ENCODE data around the gene HES5. TPM values are rescaled to one million over a fixed set of nuclear protein-coding genes. Genes with fewer than 3 reads are reported as not detected.

The HES5 gene
- total and polyA plus RNA-seq, 2 of the 13 experiments (the other 11 are each of a cell fraction or from before 2014, with no cell fraction given): not detected

DNA sequence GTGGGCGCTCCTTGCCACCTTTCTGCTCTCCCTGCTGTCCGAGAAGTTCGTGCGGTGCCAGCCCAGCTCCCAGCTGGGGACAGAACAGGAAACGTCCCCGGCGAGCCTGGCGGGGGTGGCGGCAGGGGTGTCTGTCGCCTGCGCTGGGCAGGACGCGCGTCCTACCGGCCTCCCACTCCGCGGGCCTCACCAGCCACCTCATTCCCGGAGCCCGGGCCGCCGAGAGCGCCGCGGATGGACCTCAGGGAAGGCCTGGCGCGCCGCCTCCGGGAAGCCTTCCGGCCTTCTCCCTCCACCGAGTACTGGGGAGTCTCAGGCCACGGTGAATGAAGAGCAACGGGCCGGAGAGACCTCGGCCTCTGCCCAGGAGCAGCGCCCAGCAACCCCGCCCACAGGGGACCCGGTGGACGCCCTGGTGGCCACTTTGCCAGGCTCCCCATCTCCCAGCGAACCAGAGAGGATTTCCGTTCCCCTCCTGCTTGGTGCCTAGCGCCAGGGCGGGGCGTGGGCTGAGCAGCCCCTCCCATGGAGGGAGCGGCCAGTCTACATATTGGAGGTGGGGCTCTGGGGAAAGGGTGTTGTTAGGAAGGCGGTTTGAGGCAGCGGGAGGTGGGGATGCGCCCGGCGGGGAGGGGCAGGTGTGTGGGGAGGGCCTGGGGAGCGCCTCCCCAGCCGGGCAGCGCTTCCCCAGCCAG, 16.6 kb upstream of the HES5 start (continued):
- TF ChIP-seq, protein P1, sequence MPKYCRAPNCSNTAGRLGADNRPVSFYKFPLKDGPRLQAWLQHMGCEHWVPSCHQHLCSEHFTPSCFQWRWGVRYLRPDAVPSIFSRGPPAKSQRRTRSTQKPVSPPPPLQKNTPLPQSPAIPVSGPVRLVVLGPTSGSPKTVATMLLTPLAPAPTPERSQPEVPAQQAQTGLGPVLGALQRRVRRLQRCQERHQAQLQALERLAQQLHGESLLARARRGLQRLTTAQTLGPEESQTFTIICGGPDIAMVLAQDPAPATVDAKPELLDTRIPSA (CRISPR knock-in tag; IDR thresholded peaks at IDR 0.05; ENCODE audit: borderline replicate concordance): no peak
- TF ChIP-seq ZNF550 (CRISPR knock-in tag; IDR thresholded peaks at IDR 0.05; ENCODE audit: borderline replicate concordance): no peak
- no peak for TF ChIP-seq SMYD3 (CRISPR knock-in tag; IDR thresholded peaks at IDR 0.05)
- no peak for TF ChIP-seq ZNF432 (CRISPR knock-in tag; IDR thresholded peaks at IDR 0.05; ENCODE audit: borderline replicate concordance)
- no peak for TF ChIP-seq ZNF747 (CRISPR knock-in tag; IDR thresholded peaks at IDR 0.05; ENCODE audit: borderline replicate concordance)
- no peak for TF ChIP-seq ZNF775 (CRISPR knock-in tag; IDR thresholded peaks at IDR 0.05; ENCODE audit: borderline replicate concordance)
- TF ChIP-seq ZSCAN22 (CRISPR knock-in tag; IDR thresholded peaks at IDR 0.05): no peak
- no peak for TF ChIP-seq SAFB2 (CRISPR knock-in tag; IDR thresholded peaks at IDR 0.05; ENCODE audit: borderline replicate concordance, low read depth)
- no peak for TF ChIP-seq ZSCAN30 (CRISPR knock-in tag; IDR thresholded peaks at IDR 0.05)
- TF ChIP-seq, protein P2, sequence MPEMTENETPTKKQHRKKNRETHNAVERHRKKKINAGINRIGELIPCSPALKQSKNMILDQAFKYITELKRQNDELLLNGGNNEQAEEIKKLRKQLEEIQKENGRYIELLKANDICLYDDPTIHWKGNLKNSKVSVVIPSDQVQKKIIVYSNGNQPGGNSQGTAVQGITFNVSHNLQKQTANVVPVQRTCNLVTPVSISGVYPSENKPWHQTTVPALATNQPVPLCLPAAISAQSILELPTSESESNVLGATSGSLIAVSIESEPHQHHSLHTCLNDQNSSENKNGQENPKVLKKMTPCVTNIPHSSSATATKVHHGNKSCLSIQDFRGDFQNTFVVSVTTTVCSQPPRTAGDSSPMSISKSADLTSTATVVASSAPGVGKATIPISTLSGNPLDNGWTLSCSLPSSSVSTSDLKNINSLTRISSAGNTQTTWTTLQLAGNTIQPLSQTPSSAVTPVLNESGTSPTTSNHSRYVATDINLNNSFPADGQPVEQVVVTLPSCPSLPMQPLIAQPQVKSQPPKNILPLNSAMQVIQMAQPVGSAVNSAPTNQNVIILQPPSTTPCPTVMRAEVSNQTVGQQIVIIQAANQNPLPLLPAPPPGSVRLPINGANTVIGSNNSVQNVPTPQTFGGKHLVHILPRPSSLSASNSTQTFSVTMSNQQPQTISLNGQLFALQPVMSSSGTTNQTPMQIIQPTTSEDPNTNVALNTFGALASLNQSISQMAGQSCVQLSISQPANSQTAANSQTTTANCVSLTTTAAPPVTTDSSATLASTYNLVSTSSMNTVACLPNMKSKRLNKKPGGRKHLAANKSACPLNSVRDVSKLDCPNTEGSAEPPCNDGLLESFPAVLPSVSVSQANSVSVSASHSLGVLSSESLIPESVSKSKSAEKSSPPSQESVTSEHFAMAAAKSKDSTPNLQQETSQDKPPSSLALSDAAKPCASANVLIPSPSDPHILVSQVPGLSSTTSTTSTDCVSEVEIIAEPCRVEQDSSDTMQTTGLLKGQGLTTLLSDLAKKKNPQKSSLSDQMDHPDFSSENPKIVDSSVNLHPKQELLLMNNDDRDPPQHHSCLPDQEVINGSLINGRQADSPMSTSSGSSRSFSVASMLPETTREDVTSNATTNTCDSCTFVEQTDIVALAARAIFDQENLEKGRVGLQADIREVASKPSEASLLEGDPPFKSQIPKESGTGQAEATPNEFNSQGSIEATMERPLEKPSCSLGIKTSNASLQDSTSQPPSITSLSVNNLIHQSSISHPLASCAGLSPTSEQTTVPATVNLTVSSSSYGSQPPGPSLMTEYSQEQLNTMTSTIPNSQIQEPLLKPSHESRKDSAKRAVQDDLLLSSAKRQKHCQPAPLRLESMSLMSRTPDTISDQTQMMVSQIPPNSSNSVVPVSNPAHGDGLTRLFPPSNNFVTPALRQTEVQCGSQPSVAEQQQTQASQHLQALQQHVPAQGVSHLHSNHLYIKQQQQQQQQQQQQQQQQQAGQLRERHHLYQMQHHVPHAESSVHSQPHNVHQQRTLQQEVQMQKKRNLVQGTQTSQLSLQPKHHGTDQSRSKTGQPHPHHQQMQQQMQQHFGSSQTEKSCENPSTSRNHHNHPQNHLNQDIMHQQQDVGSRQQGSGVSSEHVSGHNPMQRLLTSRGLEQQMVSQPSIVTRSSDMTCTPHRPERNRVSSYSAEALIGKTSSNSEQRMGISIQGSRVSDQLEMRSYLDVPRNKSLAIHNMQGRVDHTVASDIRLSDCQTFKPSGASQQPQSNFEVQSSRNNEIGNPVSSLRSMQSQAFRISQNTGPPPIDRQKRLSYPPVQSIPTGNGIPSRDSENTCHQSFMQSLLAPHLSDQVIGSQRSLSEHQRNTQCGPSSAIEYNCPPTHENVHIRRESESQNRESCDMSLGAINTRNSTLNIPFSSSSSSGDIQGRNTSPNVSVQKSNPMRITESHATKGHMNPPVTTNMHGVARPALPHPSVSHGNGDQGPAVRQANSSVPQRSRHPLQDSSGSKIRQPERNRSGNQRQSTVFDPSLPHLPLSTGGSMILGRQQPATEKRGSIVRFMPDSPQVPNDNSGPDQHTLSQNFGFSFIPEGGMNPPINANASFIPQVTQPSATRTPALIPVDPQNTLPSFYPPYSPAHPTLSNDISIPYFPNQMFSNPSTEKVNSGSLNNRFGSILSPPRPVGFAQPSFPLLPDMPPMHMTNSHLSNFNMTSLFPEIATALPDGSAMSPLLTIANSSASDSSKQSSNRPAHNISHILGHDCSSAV (CRISPR knock-in tag; IDR thresholded peaks at IDR 0.05; ENCODE audit: borderline replicate concordance): no peak
- TF ChIP-seq, protein P3, sequence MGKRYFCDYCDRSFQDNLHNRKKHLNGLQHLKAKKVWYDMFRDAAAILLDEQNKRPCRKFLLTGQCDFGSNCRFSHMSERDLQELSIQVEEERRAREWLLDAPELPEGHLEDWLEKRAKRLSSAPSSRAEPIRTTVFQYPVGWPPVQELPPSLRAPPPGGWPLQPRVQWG (CRISPR knock-in tag; IDR thresholded peaks at IDR 0.05; ENCODE audit: borderline replicate concordance, low read depth): no peak
- no peak for TF ChIP-seq ZNF891 (CRISPR knock-in tag; IDR thresholded peaks at IDR 0.05)
- 0 out of 2 replicates have a peak, but pooled peaks have one; percentile 2 for TF ChIP-seq ERF (CRISPR knock-in tag; IDR thresholded peaks at IDR 0.05)
- TF ChIP-seq NFRKB (IDR thresholded peaks at IDR 0.05): no peak
- TF ChIP-seq ZNF589 (CRISPR knock-in tag; conservative IDR thresholded peaks at IDR 0.05): peak; percentile 55; the same call in 1 of the 2 replicates
- TF ChIP-seq, protein P4, sequence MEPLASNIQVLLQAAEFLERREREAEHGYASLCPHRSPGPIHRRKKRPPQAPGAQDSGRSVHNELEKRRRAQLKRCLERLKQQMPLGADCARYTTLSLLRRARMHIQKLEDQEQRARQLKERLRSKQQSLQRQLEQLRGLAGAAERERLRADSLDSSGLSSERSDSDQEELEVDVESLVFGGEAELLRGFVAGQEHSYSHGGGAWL (CRISPR knock-in tag; IDR thresholded peaks at IDR 0.05): no peak; the same call in 1 of the 2 replicates
- no peak for TF ChIP-seq SMC3 (IDR thresholded peaks at IDR 0.05; ENCODE audit: low read length)
- TF ChIP-seq, protein P5, sequence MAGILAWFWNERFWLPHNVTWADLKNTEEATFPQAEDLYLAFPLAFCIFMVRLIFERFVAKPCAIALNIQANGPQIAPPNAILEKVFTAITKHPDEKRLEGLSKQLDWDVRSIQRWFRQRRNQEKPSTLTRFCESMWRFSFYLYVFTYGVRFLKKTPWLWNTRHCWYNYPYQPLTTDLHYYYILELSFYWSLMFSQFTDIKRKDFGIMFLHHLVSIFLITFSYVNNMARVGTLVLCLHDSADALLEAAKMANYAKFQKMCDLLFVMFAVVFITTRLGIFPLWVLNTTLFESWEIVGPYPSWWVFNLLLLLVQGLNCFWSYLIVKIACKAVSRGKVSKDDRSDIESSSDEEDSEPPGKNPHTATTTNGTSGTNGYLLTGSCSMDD (CRISPR knock-in tag; IDR thresholded peaks at IDR 0.05): no peak
- TF ChIP-seq, protein P6, sequence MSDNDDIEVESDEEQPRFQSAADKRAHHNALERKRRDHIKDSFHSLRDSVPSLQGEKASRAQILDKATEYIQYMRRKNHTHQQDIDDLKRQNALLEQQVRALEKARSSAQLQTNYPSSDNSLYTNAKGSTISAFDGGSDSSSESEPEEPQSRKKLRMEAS (IDR thresholded peaks at IDR 0.05): no peak

All from HepG2 (cell line).